Erythroblast (primary cell): Measurements from ENCODE around the gene BIN1.

Source experiments
- GATA1 ChIP-seq: IDR thresholded peaks from 2 replicates; pipeline ENCODE4 v1.6.1; 2011; ENCODE audit warnings: low read depth, mild to moderate bottlenecking, control low read depth, low read length, moderate library complexity
- POLR2A ChIP-seq: IDR thresholded peaks from 2 replicates; pipeline ENCODE4 v1.6.1; 2011; ENCODE audit warnings: mild to moderate bottlenecking, low read length

GRCh38 chr2:127078028-127078427 lies 28.9 kb downstream of the BIN1 start:
- no peak for TF ChIP-seq POLR2A
- TF ChIP-seq GATA1 = no peak
